Measurements from ENCODE around the gene CFAP206. TPM values are rescaled to one million over a fixed set of nuclear protein-coding genes. Genes with fewer than 3 reads are reported as not detected.

Gene CFAP206
- total RNA-seq, 2 experiments from 2014 or later: 0.11 TPM; not detected in 1

GRCh38 chr6:87482366-87482765, 74.6 kb downstream of the CFAP206 start:
- POLR2A ChIA-PET: no interaction called here
- no peaks in the 10 kb centered on the region for H3K4me1 ChIP-seq (ENCODE audit: insufficient read depth, low read length)
- intact Hi-C loops (cut with DNase I, micrococcal nuclease): no loop called here
- no peak overlapping the region for H3K27ac ChIP-seq (ENCODE audit: low read depth in 1 of 2, low read length in 2 of 2)
- no peak overlapping the region for H3K27ac Mint-ChIP-seq
- H3K36me3 ChIP-seq (ENCODE audit: insufficient read depth, low read length): peaks cover 21% of the 10 kb centered on the region
- H3K27me3 Mint-ChIP-seq: no peaks in the 10 kb centered on the region
- no peak for ATAC-seq (ENCODE audit: poor library complexity)
- no peaks in the 10 kb centered on the region for H3K4me1 Mint-ChIP-seq (ENCODE audit: low read depth)
- H3K9me3 Mint-ChIP-seq: no peaks in the 10 kb centered on the region
- no peak for TF ChIP-seq CTCF (IDR thresholded peaks at IDR 0.05)
- peaks cover 48% of the 10 kb centered on the region for H3K36me3 Mint-ChIP-seq (ENCODE audit: low read depth)
- CTCF ChIA-PET: no interaction called here
- H3K9me3 ChIP-seq (ENCODE audit: control insufficient read depth in 1 of 2, insufficient read depth in 1 of 2, low read length in 2 of 2): no peaks in the 10 kb centered on the region
- no peaks in the 10 kb centered on the region for H3K27me3 ChIP-seq (ENCODE audit: control insufficient read depth in 1 of 2, insufficient read depth in 2 of 2, low read length in 2 of 2)
- no peak overlapping the region for H3K4me3 Mint-ChIP-seq
- peak in 2 of 14 experiments; percentile 7 to 9 for DNase-seq
- no peak overlapping the region for H3K4me3 ChIP-seq (ENCODE audit: low read length)

- Mint-ChIP-seq H3K27me3 (no peaks in the 10 kb centered on the region), H3K9me3 (no peaks in the 10 kb centered on the region), H3K4me1 (ENCODE audit: low read depth) (no peaks in the 10 kb centered on the region), H3K4me3 (no peak overlapping the region), H3K27ac (no peak overlapping the region), H3K36me3 (ENCODE audit: low read depth) (peaks cover 42% of the 10 kb centered on the region)
- Histone ChIP-seq H3K9me3 (ENCODE audit: control insufficient read depth in 1 of 2, insufficient read depth in 1 of 2, low read length in 2 of 2) (no peaks in the 10 kb centered on the region), H3K27ac (ENCODE audit: low read depth in 1 of 2, low read length in 2 of 2) (no peak overlapping the region), H3K36me3 (ENCODE audit: insufficient read depth, low read length) (peaks cover 10% of the 10 kb centered on the region), H3K4me1 (ENCODE audit: insufficient read depth, low read length) (no peaks in the 10 kb centered on the region), H3K4me3 (ENCODE audit: low read length) (no peak overlapping the region), H3K27me3 (ENCODE audit: control insufficient read depth in 1 of 2, insufficient read depth in 2 of 2, low read length in 2 of 2) (no peaks in the 10 kb centered on the region)
- DNase-seq: peak in 4 of 14 experiments; percentile 8 to 37 (median 19)
- ChIA-PET CTCF (no interaction called here), POLR2A (no interaction called here)
- intact Hi-C loops (cut with DNase I, micrococcal nuclease): no loop called here
- no peak for ATAC-seq (ENCODE audit: poor library complexity)
- no peak for TF ChIP-seq CTCF (IDR thresholded peaks at IDR 0.05)
Observed at GRCh38 chr6:87483929-87484328, 76.2 kb downstream of the CFAP206 start.

- H3K36me3 Mint-ChIP-seq (ENCODE audit: low read depth): peaks cover 36% of the 10 kb centered on the region
- no peaks in the 10 kb centered on the region for H3K4me1 ChIP-seq (ENCODE audit: insufficient read depth, low read length)
- ChIA-PET CTCF (no interaction called here), POLR2A (no interaction called here)
- H3K27ac ChIP-seq (ENCODE audit: low read depth in 1 of 2, low read length in 2 of 2): no peak overlapping the region
- no peak for ATAC-seq (ENCODE audit: poor library complexity)
- peaks cover 10% of the 10 kb centered on the region for H3K36me3 ChIP-seq (ENCODE audit: insufficient read depth, low read length)
- no peaks in the 10 kb centered on the region for H3K9me3 Mint-ChIP-seq
- DNase-seq: no peak
- H3K27me3 Mint-ChIP-seq: no peaks in the 10 kb centered on the region
- H3K9me3 ChIP-seq (ENCODE audit: control insufficient read depth in 1 of 2, insufficient read depth in 1 of 2, low read length in 2 of 2): no peaks in the 10 kb centered on the region
- intact Hi-C loops (cut with DNase I, micrococcal nuclease): no loop called here
- no peak overlapping the region for H3K27ac Mint-ChIP-seq
- no peak overlapping the region for H3K4me3 Mint-ChIP-seq
- no peaks in the 10 kb centered on the region for H3K4me1 Mint-ChIP-seq (ENCODE audit: low read depth)
- no peak overlapping the region for H3K4me3 ChIP-seq (ENCODE audit: low read length)
- no peak for TF ChIP-seq CTCF (IDR thresholded peaks at IDR 0.05)
- H3K27me3 ChIP-seq (ENCODE audit: control insufficient read depth in 1 of 2, insufficient read depth in 2 of 2, low read length in 2 of 2): no peaks in the 10 kb centered on the region
Observed at GRCh38 chr6:87484491-87484890, 76.7 kb downstream of the CFAP206 start.

All from CD4-positive, alpha-beta T cell (primary cell).